ENCODE data around the gene H3-3A.

Gene H3-3A

DNA sequence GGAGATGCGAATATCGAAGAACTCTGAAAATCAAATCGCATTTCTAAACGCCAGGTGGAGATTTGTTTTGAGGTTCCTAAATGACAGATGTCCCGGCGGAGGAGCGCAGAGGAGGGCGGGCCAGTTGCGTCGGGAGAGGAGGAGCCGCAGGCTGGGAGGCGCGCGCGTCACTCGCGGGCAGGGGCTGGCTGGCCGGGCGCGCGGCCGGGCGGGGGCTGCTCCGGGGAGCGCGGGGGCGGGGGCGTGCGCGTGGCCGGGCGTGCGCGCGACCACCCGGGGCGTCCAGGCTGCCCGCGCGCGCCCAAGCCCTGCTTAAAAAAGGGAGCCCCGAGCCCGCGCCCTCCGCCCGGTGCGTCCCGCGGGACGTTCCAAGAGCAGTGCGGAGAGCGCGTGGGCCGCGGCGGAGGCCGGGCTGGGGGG, 47.3 kb downstream of the H3-3A start:
- peak overlapping the region; percentile 73 for H3K27ac ChIP-seq
- no peak for DNase-seq (ENCODE audit: low read depth, low spot score)

DNA sequence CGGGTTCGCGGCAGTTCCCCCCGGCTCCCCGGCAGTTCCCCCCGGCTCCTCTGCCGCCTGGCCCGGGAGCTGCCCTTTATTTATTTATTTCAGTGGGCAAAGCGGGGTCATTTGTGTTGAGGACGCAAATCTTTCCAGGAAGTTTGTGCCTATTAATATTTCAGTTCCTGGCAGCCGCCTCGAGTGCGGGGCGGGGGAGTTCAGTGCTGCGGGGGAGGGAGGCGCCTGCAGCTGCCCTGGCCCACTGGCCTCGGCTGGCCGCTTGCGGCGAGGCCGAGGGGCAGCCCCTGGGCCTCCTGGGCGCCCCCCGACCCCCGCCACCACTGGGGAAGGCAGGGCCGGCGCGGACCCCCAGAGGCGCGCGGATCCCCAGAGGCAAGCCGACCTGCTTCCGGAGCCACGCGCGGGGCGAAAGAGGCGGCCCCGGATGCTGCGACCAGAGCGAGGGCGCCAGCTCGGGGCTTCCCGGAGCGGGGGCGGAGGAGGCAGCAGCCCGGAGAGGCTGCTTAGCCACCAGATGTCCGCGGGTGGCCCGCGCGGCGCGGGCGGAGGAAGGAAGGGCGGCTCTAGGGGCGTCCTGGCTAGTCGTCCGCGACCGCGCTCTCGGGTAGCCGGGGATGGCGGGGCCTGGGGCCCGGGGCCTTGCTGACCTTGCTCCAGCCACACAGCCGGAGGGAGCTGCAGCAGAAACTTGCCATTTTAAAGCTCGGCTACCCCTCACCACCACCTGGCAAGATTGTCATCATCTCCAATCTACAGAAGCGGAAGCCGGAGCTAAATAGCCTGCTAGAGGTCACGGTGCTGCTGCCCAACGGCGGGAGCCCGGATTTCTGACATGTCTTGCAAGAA, 48.0 kb downstream of the H3-3A start:
- no peak for DNase-seq (ENCODE audit: low read depth, low spot score)
- peak overlapping the region; percentile 73 for H3K27ac ChIP-seq

DNA sequence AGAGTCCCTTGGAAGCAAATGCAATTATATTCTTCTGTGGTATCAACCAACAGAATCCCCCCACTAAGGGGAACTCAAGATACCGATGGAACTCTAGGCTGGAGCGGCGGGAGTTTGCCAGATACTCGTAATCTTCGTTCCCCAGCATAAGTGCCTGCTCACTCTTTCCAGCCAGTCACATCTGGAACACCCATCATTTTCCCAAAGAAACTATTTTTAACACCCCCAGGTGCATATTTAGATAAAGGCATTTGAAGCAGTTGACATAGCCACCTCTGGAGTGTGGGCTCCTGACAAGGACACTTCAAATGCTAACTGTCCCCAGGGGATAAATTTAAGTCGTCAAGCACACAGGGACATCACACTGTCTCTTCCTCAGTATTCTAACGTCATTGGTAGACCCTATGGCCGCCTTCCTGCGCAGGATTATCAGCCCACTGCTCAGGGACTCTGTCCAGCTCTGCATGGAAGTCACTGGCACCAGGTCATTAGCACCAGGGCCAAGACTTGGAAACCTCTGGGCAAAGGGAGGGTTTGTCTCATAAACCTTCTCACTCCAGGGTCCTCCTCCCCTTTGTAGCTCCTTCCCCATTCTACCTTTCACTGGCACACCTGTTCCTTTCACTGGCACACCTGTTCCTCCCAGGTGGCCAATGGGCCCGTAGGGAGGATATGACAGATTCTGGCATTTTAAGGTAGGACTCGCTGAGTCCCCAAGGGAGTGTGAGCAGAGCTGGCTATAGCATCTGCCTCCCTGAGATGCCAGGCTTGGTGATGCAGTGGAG, 48.8 kb downstream of the H3-3A start:
- no peak overlapping the region for H3K27ac ChIP-seq
- DNase-seq (ENCODE audit: low read depth, low spot score): no peak

DNA sequence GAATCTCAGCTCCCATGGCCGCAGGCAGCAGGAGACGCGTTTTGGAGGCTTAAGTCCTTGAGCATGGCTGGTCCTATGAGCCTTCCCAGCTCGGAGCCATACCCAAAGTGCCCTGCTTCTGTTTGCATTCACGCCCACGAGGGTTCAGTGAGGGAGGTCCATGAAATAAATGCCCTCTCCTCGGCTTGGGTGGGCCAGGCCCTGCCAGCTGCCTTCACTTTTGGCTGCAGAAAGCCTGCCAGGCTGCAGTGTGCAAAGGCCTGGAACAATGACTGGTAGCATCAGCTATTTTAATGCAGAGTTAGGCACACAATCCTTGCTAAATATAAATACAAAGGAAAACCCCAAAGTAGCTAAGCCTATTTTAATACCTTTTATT, 49.4 kb downstream of the H3-3A start:
- DNase-seq (ENCODE audit: low read depth, low spot score): no peak
- no peak overlapping the region for H3K27ac ChIP-seq

DNA sequence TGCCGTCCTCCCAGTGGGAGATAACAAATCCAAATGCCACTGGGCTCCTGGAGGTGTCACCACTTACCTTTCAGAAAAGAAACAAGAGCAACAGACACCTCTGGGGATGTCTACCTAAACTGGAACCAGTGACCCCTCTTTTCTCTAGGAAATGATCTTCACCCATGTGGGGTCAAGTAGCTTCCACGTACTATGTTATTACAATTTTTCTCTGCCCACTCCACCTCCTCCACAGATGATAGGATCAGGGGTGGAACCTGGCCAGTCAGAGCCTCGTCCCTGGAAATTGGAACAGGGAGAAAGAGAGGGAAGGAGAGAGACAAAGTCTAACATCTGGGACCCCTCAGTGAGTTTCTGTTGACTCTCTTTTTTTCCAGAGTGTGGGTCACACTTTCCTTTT, 50.1 kb downstream of the H3-3A start:
- DNase-seq (ENCODE audit: low read depth, low spot score): no peak
- H3K27ac ChIP-seq: no peak overlapping the region

DNA sequence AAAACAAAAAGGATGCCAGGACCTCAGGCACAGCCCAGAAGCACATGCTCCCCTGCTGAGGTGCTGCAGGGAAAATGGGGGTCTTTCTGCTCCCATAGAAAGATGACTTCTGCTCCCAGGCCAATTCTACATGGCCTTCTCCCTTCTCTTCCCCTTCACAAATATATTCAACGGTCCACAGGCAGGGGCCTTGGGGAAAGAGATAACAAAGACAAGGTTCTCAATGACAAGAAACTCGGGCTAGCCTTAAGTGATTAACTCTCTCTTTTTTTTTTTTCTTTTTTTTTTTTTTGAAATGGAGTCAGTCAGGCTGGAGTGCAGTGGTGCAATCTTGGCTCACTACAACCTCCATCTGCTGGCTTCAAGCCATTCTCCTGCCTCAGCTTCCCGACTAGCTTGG, 54.2 kb downstream of the H3-3A start:
- H3K27ac ChIP-seq: no peak overlapping the region
- DNase-seq (ENCODE audit: low read depth, low spot score): no peak

- H3K27ac ChIP-seq: no peak overlapping the region
- DNase-seq (ENCODE audit: low read depth, low spot score): no peak
These were observed 54.8 kb downstream of the H3-3A start for GRCh38 chr1:226117330-226117729.

GRCh38 chr1:226118357-226118756, 55.8 kb downstream of the H3-3A start:
- no peak overlapping the region for H3K27ac ChIP-seq
- no peak for DNase-seq (ENCODE audit: low read depth, low spot score)

GRCh38 chr1:226119169-226119568, 56.7 kb downstream of the H3-3A start:
- no peak for DNase-seq (ENCODE audit: low read depth, low spot score)
- H3K27ac ChIP-seq: no peak overlapping the region

DNA sequence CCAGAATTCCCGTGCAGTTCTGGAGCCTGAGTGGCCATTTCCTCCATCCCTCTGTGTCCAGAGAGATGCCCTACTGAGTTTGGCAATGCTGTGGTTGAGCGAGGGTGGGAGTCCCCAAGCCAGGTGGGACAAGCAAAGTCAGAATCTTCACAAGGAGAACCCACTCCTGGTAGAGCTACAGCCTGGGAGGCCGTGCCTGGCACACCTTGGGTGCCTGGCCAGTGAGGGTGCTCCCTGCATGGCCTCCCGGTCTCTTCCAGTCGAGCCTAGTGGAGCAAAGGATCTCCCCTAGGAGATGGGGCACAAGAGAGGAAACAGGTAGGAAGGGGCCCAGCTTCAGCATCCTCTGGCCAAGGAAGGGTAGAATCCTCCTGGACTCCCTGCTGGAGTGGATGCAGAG, 57.9 kb downstream of the H3-3A start:
- no peak overlapping the region for H3K27ac ChIP-seq
- DNase-seq (ENCODE audit: low read depth, low spot score): no peak

GRCh38 chr1:226121049-226121586, 58.6 kb downstream of the H3-3A start:
- DNase-seq (ENCODE audit: low read depth, low spot score): no peak
- H3K27ac ChIP-seq: peak overlapping the region; percentile 97

Measured in epithelial cell of prostate (primary cell).